Transverse colon (tissue), 4 donors: ENCODE measurements around the gene HNRNPU. TPM values are rescaled to one million over a fixed set of nuclear protein-coding genes. Genes with fewer than 3 reads are reported as not detected.

Source experiments
- DNase-seq: peaks from one replicate; pipeline ENCODE4 v3.0.0-alpha.2; 2019
- H3K27ac ChIP-seq, 4 donors: fragments of 200-600 bp; sonication (generic); 2 replicates each; pipeline ENCODE4 v1.5.1; 2016 to 2018; ENCODE audit warnings: inconsistent platforms in 4 of 4
- H3K27me3 ChIP-seq: fragments of 200-600 bp; sonication (generic); 2 replicates; pipeline ENCODE4 v1.5.1; 2017; ENCODE audit warnings: inconsistent platforms
- H3K36me3 ChIP-seq, 4 donors: fragments of 200-600 bp; sonication (generic); 2 replicates each; pipeline ENCODE4 v1.5.1; 2017 to 2019; ENCODE audit warnings: inconsistent platforms in 4 of 4
- H3K4me1 ChIP-seq, 4 donors: fragments of 200-600 bp; sonication (generic); 2 replicates each; pipeline ENCODE4 v1.5.1; 2017 to 2020; ENCODE audit warnings: inconsistent platforms in 4 of 4
- H3K4me3 ChIP-seq, 4 donors: fragments of 200-600 bp; sonication (generic); 1 replicate in 1 of 4; 2 replicates in 3 of 4; pipeline versions ENCODE4 v1.5.1 to v1.6.1; 2017 to 2019; ENCODE audit warnings: inconsistent platforms in 4 of 4
- H3K9me3 ChIP-seq, 2 donors: fragments of 200-600 bp; sonication (generic); 2 replicates each; pipeline ENCODE4 v1.5.1; 2017 to 2019; ENCODE audit warnings: inconsistent platforms in 2 of 2
- CTCF ChIP-seq, 5 experiments: fragments of 200-600 bp in 3 of 5; fragments of 450-650 bp in 2 of 5; sonication (generic) in 3 of 5; IDR thresholded peaks; 1 replicate in 2 of 5; 2 replicates in 3 of 5; pipeline ENCODE4 v1.5.1; 2016 to 2017; ENCODE audit warnings: antibody characterized with exemption in 5 of 5, inconsistent platforms in 3 of 5, mild to moderate bottlenecking in 2 of 5, moderate library complexity in 1 of 5
- EP300 ChIP-seq: sonication (generic); formaldehyde crosslinking; IDR thresholded peaks from one replicate; pipeline ENCODE4 v1.6.1; 2017; ENCODE audit warnings: antibody characterized with exemption, low read depth
- POLR2A ChIP-seq: fragments of 450-650 bp; IDR thresholded peaks from one replicate; pipeline ENCODE4 v1.6.1; 2016; ENCODE audit warnings: antibody characterized with exemption, mild to moderate bottlenecking, moderate library complexity
- POLR2AphosphoS5 ChIP-seq, 3 donors: sonication (generic); formaldehyde crosslinking; IDR thresholded peaks; one replicate each; pipeline ENCODE4 v1.6.1; 2016; ENCODE audit warnings: antibody characterized with exemption in 3 of 3
- WGBS, 2 donors: methylation state at CpG; one replicate each; pipeline ENCODE4 v1.1.5; 2018; ENCODE audit warnings: low coverage in 1 of 2; 5-methylcytosine and 5-hydroxymethylcytosine counted together
- in situ Hi-C, 4 donors: fragments of 200-750 bp; cut with MboI; loops; one replicate each; pipeline versions ENCODE4 v1.15.0 to v1.15.1; 2017; ENCODE audit warnings: low sequenced_read_pairs in 3 of 4, low pct_ligation_motif_present in 1 of 4, low pct_unique_long_range_greater_than_20kb in 1 of 4
- intact Hi-C: fragments of 100-400 bp; cut with DNase I; formaldehyde crosslinking; loops from one replicate; pipeline ENCODE4 v1.15.1; 2023; ENCODE audit warnings: low total_unique reads
- total RNA-seq, 4 donors: library from RNA; depleted of rRNA; stranded (reverse); fragments of >200 nt; gene quantifications; one replicate each; pipeline ENCODE4 v1.1.0, GENCODE V29; 2016

The HNRNPU gene
- total RNA-seq, 4 donors from 2014 or later = 223 to 364 (median 237) TPM

GRCh38 chr1:244843148-244843978 is 21.0 kb downstream of the HNRNPU start:
- Histone ChIP-seq H3K27me3 (no peaks in the 10 kb centered on the region), H3K4me3 (no peak overlapping the region), H3K36me3 (peaks cover 0 to 68% (median 25%) of the 10 kb centered on the region in 4 donors), H3K27ac (no peak overlapping the region), H3K9me3 (no peaks in the 10 kb centered on the region), H3K4me1 (peaks cover 12 to 57% (median 26%) of the 10 kb centered on the region in 4 donors)
- TF ChIP-seq POLR2AphosphoS5 (IDR thresholded peaks at IDR 0.05) = no peak
- no peak for TF ChIP-seq CTCF (IDR thresholded peaks at IDR 0.05)
- TF ChIP-seq EP300 = no peak
- TF ChIP-seq POLR2A = no peak
- in situ Hi-C loops (no loop called here), intact Hi-C loops (no loop called here)
- DNase-seq = no peak
- WGBS, 2 donors = 49 to 52% methylated on average over 6 of the region's 6 CpGs

GRCh38 chr1:244841273-244841927 is 22.9 kb downstream of the HNRNPU start:
- peaks cover 26 to 76% (median 37%) of the 10 kb centered on the region in 4 donors for H3K4me1 ChIP-seq
- H3K9me3 ChIP-seq = no peaks in the 10 kb centered on the region
- no peak for DNase-seq
- H3K27me3 ChIP-seq = no peaks in the 10 kb centered on the region
- peak overlapping the region; percentile 14 to 54 (median 39) for H3K27ac ChIP-seq
- H3K4me3 ChIP-seq = peak overlapping the region in 1 of 4 donors; percentile 5
- peaks cover 0 to 51% (median 21%) of the 10 kb centered on the region in 4 donors for H3K36me3 ChIP-seq
- TF ChIP-seq POLR2AphosphoS5 (IDR thresholded peaks at IDR 0.05) (no peak), POLR2A (no peak), CTCF (IDR thresholded peaks at IDR 0.05) (no peak), EP300 (no peak)
- in situ Hi-C loops (no loop called here), intact Hi-C loops (no loop called here)
- 45 to 48% methylated on average over 9 of the region's 9 CpGs for WGBS, 2 donors

GRCh38 chr1:244840219-244840794 is 24.0 kb downstream of the HNRNPU start:
- H3K9me3 ChIP-seq = no peaks in the 10 kb centered on the region
- intact Hi-C loops (no loop called here), in situ Hi-C loops (no loop called here)
- no peak for DNase-seq
- no peaks in the 10 kb centered on the region for H3K27me3 ChIP-seq
- peaks cover 0 to 40% (median 16%) of the 10 kb centered on the region in 4 donors for H3K36me3 ChIP-seq
- H3K4me3 ChIP-seq = no peak overlapping the region
- H3K4me1 ChIP-seq = peaks cover 27 to 77% (median 39%) of the 10 kb centered on the region in 4 donors
- peak overlapping the region; percentile 14 to 54 (median 39) for H3K27ac ChIP-seq
- TF ChIP-seq POLR2A (no peak), POLR2AphosphoS5 (IDR thresholded peaks at IDR 0.05) (no peak), CTCF (IDR thresholded peaks at IDR 0.05) (no peak), EP300 (no peak)
- 49 to 56% methylated on average over 4 to 5 of the region's 5 CpGs for WGBS, 2 donors

GRCh38 chr1:244839656-244840055 is 24.7 kb downstream of the HNRNPU start:
- Histone ChIP-seq H3K4me3 (no peak overlapping the region), H3K9me3 (no peaks in the 10 kb centered on the region), H3K27me3 (no peaks in the 10 kb centered on the region), H3K27ac (peak overlapping the region in 2 of 4 donors; percentile 43 to 54), H3K4me1 (peaks cover 27 to 77% (median 39%) of the 10 kb centered on the region in 4 donors), H3K36me3 (peaks cover 0 to 33% (median 11%) of the 10 kb centered on the region in 4 donors)
- no peak for DNase-seq
- no peak for TF ChIP-seq EP300
- no peak for TF ChIP-seq POLR2AphosphoS5 (IDR thresholded peaks at IDR 0.05)
- no peak for TF ChIP-seq POLR2A
- WGBS, 2 donors = 26 to 29% methylated on average over 2 of the region's 2 CpGs
- in situ Hi-C loops = loop anchor here in 1 of 4 donors (10.0 kb wide), 1 partner anchor 135 kb away; no protein-coding TSS in a partner anchor
- intact Hi-C loops = no loop called here
